ENCODE data around the gene ARL10.

ARL10 gene

GRCh38 chr5:176365351-176366231 lies at the start of gene ARL10:
Gene ARL10 (plus strand): TSS chr5:176365487. CDS start chr5:176365564, 77 bp downstream.
- no peak for DNase-seq

GRCh38 chr5:176317534-176318374 lies 47.5 kb upstream of the ARL10 start:
- no peak for DNase-seq

GRCh38 chr5:176319827-176320554 lies 45.3 kb upstream of the ARL10 start:
- DNase-seq, result peak in 1 of 2 experiments; percentile 2

- DNase-seq, result no peak
These were observed 44.7 kb upstream of the ARL10 start for GRCh38 chr5:176320577-176320976.

- DNase-seq, result no peak
These were observed 31.1 kb upstream of the ARL10 start for GRCh38 chr5:176334031-176334770.

- no peak for DNase-seq
These were observed 27.4 kb upstream of the ARL10 start for GRCh38 chr5:176337913-176338312.

- DNase-seq, result no peak
These were observed 26.0 kb upstream of the ARL10 start for GRCh38 chr5:176339304-176339703.

GRCh38 chr5:176341325-176342157 lies 23.7 kb upstream of the ARL10 start:
- no peak for DNase-seq

- no peak for DNase-seq
These were observed 23.2 kb upstream of the ARL10 start for GRCh38 chr5:176342158-176342483.

GRCh38 chr5:176342766-176343458 lies 22.4 kb upstream of the ARL10 start:
- DNase-seq, result no peak

GRCh38 chr5:176350416-176350815 lies 14.9 kb upstream of the ARL10 start:
- DNase-seq, result no peak

GRCh38 chr5:176352116-176352878 lies 13.0 kb upstream of the ARL10 start:
- no peak for DNase-seq

GRCh38 chr5:176353533-176353932 lies 11.8 kb upstream of the ARL10 start:
- DNase-seq, result no peak

GRCh38 chr5:176355400-176356178 lies 9.7 kb upstream of the ARL10 start:
- no peak for DNase-seq

- DNase-seq, result no peak
These were observed 9.1 kb upstream of the ARL10 start for GRCh38 chr5:176356179-176356566.

- DNase-seq, result no peak
These were observed 5.6 kb upstream of the ARL10 start for GRCh38 chr5:176359658-176360057.

GRCh38 chr5:176360894-176361436 lies 4.3 kb upstream of the ARL10 start:
- no peak for DNase-seq

- peak; percentile 85 to 91 for DNase-seq
These were observed 3.7 kb upstream of the ARL10 start, which contains the start of gene KIAA1191 for GRCh38 chr5:176361437-176362232. Gene KIAA1191 (minus strand): TSS chr5:176361764. CDS start chr5:176359508, 2,256 bp downstream.

Data from SHP77 (cell line).